H1 (cell line): ENCODE results near the gene DVL2. TPM values are rescaled to one million over a fixed set of nuclear protein-coding genes. Genes with fewer than 3 reads are reported as not detected.

Experiments
- CTCF ChIA-PET: fragments of 300-600 bp; sonication (Branson Sonifier 250); formaldehyde crosslinking; loops from one replicate; lab custom pipeline; 2021; ENCODE audit not compliant: partially characterized antibody; lab: Charles Lee
- POLR2A ChIA-PET: fragments of 300-600 bp; sonication (Branson Sonifier 250); formaldehyde crosslinking; loops from one replicate; lab custom pipeline; 2021; ENCODE audit warnings: inconsistent platforms; ENCODE audit not compliant: partially characterized antibody; lab: Charles Lee
- DNase-seq, 2 experiments: peaks; one replicate each; pipeline versions ENCODE4 v3.0.0 to v3.0.0-alpha.2; 2010 to 2022; ENCODE audit warnings: low spot score in 2 of 2, low read depth in 1 of 2, mixed read lengths in 1 of 2
- FAIRE-seq: peaks from 2 replicates; lab custom pipeline; 2011; peaks lifted over from hg19 to GRCh38; lab: Jason Lieb, UNC
- H2AFZ ChIP-seq: 2 replicates; pipeline ENCODE4 v1.8.1; 2012; ENCODE audit warnings: low read length, inconsistent platforms
- H2AK5ac ChIP-seq: 2 replicates; pipeline ENCODE4 v1.6.1; 2013; ENCODE audit warnings: low read depth, low read length
- H2BK120ac ChIP-seq: replicated peaks from 2 replicates; pipeline ENCODE3; 2013; ENCODE audit warnings: low read depth, low read length, inconsistent platforms
- H2BK12ac ChIP-seq: 2 replicates; pipeline ENCODE4 v1.6.1; 2013; ENCODE audit warnings: low read depth, low read length
- H2BK15ac ChIP-seq: 2 replicates; pipeline ENCODE4 v1.6.1; 2013; ENCODE audit warnings: low read length
- H2BK20ac ChIP-seq: 2 replicates; pipeline ENCODE4 v1.6.1; 2013; ENCODE audit warnings: low read length
- H2BK5ac ChIP-seq: 2 replicates; pipeline ENCODE4 v1.6.1; 2013; ENCODE audit warnings: low read depth, low read length
- H3K14ac ChIP-seq: 2 replicates; pipeline ENCODE4 v1.6.1; 2013; ENCODE audit warnings: inconsistent platforms; ENCODE audit not compliant: insufficient read length
- H3K18ac ChIP-seq: 2 replicates; pipeline ENCODE4 v1.6.1; 2013; ENCODE audit warnings: low read length; ENCODE audit errors: extremely low read depth
- H3K23ac ChIP-seq: 2 replicates; pipeline ENCODE4 v1.6.1; 2013; ENCODE audit warnings: inconsistent platforms; ENCODE audit not compliant: insufficient read length
- H3K23me2 ChIP-seq: 2 replicates; pipeline ENCODE4 v1.6.1; 2013; ENCODE audit warnings: low read depth, low read length
- H3K27ac ChIP-seq: 2 replicates; pipeline ENCODE4 v1.6.1; 2011; ENCODE audit warnings: low read depth, low read length, inconsistent platforms
- H3K27me3 ChIP-seq, 4 experiments: replicated peaks in 1 of 4; 1 replicate in 1 of 4; 2 replicates in 3 of 4; pipeline versions ENCODE4 v1.6.1 to v1.8.1; 2011 to 2013; ENCODE audit warnings: low read length in 3 of 4, mild to moderate bottlenecking in 3 of 4, inconsistent platforms in 2 of 4, mixed read lengths in 2 of 4, moderate library complexity in 1 of 4; ENCODE audit not compliant: control insufficient read depth in 3 of 4, insufficient read depth in 3 of 4; ENCODE audit errors: extremely low read depth in 1 of 4
- H3K36me3 ChIP-seq, 4 experiments: 2 replicates each; pipeline versions ENCODE4 v1.6.1 to v1.8.1; 2011 to 2013; ENCODE audit warnings: mild to moderate bottlenecking in 4 of 4, low read length in 3 of 4, moderate library complexity in 2 of 4, control low read depth in 1 of 4, inconsistent platforms in 1 of 4; ENCODE audit not compliant: insufficient read depth in 4 of 4, control insufficient read depth in 2 of 4
- H3K4ac ChIP-seq: replicated peaks from 2 replicates; pipeline ENCODE3; 2013; ENCODE audit warnings: low read length, low read depth, mixed read lengths, inconsistent platforms; ENCODE audit not compliant: insufficient read length
- H3K4me1 ChIP-seq, 4 experiments: replicated peaks in 1 of 4; 1 replicate in 1 of 4; 2 replicates in 3 of 4; pipeline versions ENCODE4 v1.6.1 to v1.8.1; 2011 to 2013; ENCODE audit warnings: low read length in 3 of 4, inconsistent platforms in 2 of 4, mixed read lengths in 1 of 4; ENCODE audit not compliant: insufficient read depth in 4 of 4, control insufficient read depth in 3 of 4
- H3K4me2 ChIP-seq, 2 experiments: 2 replicates each; pipeline versions ENCODE4 v1.6.1 to v1.8.1; 2011 to 2013; ENCODE audit warnings: low read depth in 2 of 2, low read length in 2 of 2, control low read depth in 1 of 2, inconsistent platforms in 1 of 2, mild to moderate bottlenecking in 1 of 2; ENCODE audit not compliant: insufficient read depth in 1 of 2
- H3K4me3 ChIP-seq, 4 experiments: fragments of 200-600, 300-600 bp in 1 of 4; sonication (generic), shearing (Covaris generic), sonication (Bioruptor Twin) in 1 of 4; 2 replicates each; pipeline versions ENCODE4 v1.5.1 to v1.8.1; 2011 to 2016; ENCODE audit warnings: low read length in 4 of 4, low read depth in 3 of 4, control low read depth in 2 of 4, inconsistent platforms in 2 of 4, mild to moderate bottlenecking in 2 of 4, mixed read lengths in 1 of 4, moderate library complexity in 1 of 4; ENCODE audit not compliant: insufficient read depth in 2 of 4; ENCODE audit errors: extremely low read depth in 1 of 4
- H3K56ac ChIP-seq: replicated peaks from 2 replicates; pipeline ENCODE3; 2013; ENCODE audit warnings: low read depth, mild to moderate bottlenecking, mixed read lengths, low read length, inconsistent platforms; ENCODE audit not compliant: insufficient read length
- H3K79me1 ChIP-seq: 2 replicates; pipeline ENCODE4 v1.6.1; 2013; ENCODE audit warnings: low read depth, low read length, control low read depth
- H3K79me2 ChIP-seq, 2 experiments: 2 replicates each; pipeline versions ENCODE4 v1.6.1 to v1.8.1; 2012 to 2013; ENCODE audit warnings: low read length in 2 of 2, mild to moderate bottlenecking in 2 of 2, inconsistent platforms in 1 of 2; ENCODE audit not compliant: insufficient read depth in 2 of 2, control insufficient read depth in 1 of 2
- H3K9ac ChIP-seq, 4 experiments: replicated peaks in 1 of 4; 1 replicate in 1 of 4; 2 replicates in 3 of 4; pipeline versions ENCODE4 v1.6.1 to v1.8.1; 2011 to 2013; ENCODE audit warnings: low read depth in 3 of 4, low read length in 3 of 4, control low read depth in 2 of 4, mild to moderate bottlenecking in 2 of 4, moderate library complexity in 2 of 4, inconsistent platforms in 1 of 4; ENCODE audit errors: extremely low read depth in 1 of 4
- H3K9me3 ChIP-seq, 2 experiments: 2 replicates each; pipeline versions ENCODE4 v1.6.1 to v1.8.1; 2012 to 2013; ENCODE audit warnings: mild to moderate bottlenecking in 2 of 2, moderate library complexity in 2 of 2, control low read depth in 1 of 2, inconsistent platforms in 1 of 2, low read depth in 1 of 2, low read length in 1 of 2, mixed read lengths in 1 of 2; ENCODE audit not compliant: insufficient read depth in 2 of 2
- H4K20me1 ChIP-seq, 2 experiments: replicated peaks in 1 of 2; 2 replicates each; pipeline versions ENCODE3 to v1.8.1; 2011 to 2013; ENCODE audit warnings: inconsistent platforms in 2 of 2, low read length in 2 of 2, mild to moderate bottlenecking in 1 of 2; ENCODE audit not compliant: insufficient read depth in 2 of 2, control insufficient read depth in 1 of 2
- H4K5ac ChIP-seq: 2 replicates; pipeline ENCODE4 v1.6.1; 2013; ENCODE audit warnings: low read length, low read depth, mixed read lengths, inconsistent platforms; ENCODE audit not compliant: insufficient read length
- H4K8ac ChIP-seq: 2 replicates; pipeline ENCODE4 v1.8.0; 2013; ENCODE audit warnings: mild to moderate bottlenecking, moderate library complexity, low read length, inconsistent platforms; ENCODE audit not compliant: insufficient read depth; ENCODE audit errors: extremely low read depth
- H4K91ac ChIP-seq: replicated peaks from 2 replicates; pipeline ENCODE3; 2013; ENCODE audit warnings: low read length, mixed read lengths, inconsistent platforms; ENCODE audit not compliant: insufficient read length
- BACH1 ChIP-seq: IDR thresholded peaks from 2 replicates; pipeline ENCODE4 v1.6.1; 2012; ENCODE audit warnings: low read length, improper control_type of control experiment
- NANOG ChIP-seq: IDR thresholded peaks from 2 replicates; pipeline ENCODE4 v1.6.1; 2011; ENCODE audit warnings: low read length, low read depth, mild to moderate bottlenecking, inconsistent platforms; ENCODE audit not compliant: insufficient read depth, poor library complexity, severe bottlenecking
- RNF2 ChIP-seq: fragments of 200-900, 300-1000 bp; sonication (generic); IDR thresholded peaks from 2 replicates; pipeline ENCODE4 v1.7.1; 2016; ENCODE audit warnings: borderline replicate concordance, low read depth, mild to moderate bottlenecking, antibody characterized with exemption, low read length; ENCODE audit not compliant: poor library complexity, severe bottlenecking; ENCODE audit errors: missing control alignments
- SIN3A ChIP-seq, 2 experiments: IDR thresholded peaks in 1 of 2; conservative IDR thresholded peaks in 1 of 2; 2 replicates each; pipeline ENCODE4 v1.6.1; 2011 to 2012; ENCODE audit warnings: low read length in 2 of 2, improper control_type of control experiment in 1 of 2, low read depth in 1 of 2, mild to moderate bottlenecking in 1 of 2
- WGBS, 2 experiments: shearing (Covaris generic) in 1 of 2; methylation state at CpG; one replicate each; pipeline versions ENCODE4 v1.1.6 to v1.1.7; 2013 to 2015; ENCODE audit warnings: low lambda C conversion rate in 2 of 2, mixed read lengths in 2 of 2, inconsistent platforms in 1 of 2, low coverage in 1 of 2, missing lambda C conversion rate in 1 of 2; ENCODE audit not compliant: insufficient replicate concordance in 2 of 2, insufficient coverage in 1 of 2, insufficient read length in 1 of 2; ENCODE audit errors: extremely low coverage in 1 of 2, missing lambda C conversion rate in 1 of 2; 5-methylcytosine and 5-hydroxymethylcytosine counted together
- polyA plus RNA-seq, 7 experiments: library from polyadenylated mRNA; depleted of rRNA in 3 of 7; stranded (reverse) in 5 of 7; unstranded in 2 of 7; fragments of >200 nt in 5 of 7; fragments of 200-250 nt in 2 of 7; gene quantifications; 1 replicate in 5 of 7; 2 replicates in 1 of 7; 4 replicates in 1 of 7; pipeline versions ENCODE4 v1.2.1 to v1.2.3, GENCODE V29; 2011 to 2013; ENCODE audit warnings: missing spikeins in 2 of 7, mixed read lengths in 2 of 7
- total RNA-seq: library from RNA; stranded (reverse); fragmentation: NEBNext Ultra II Directional; extraction: Animal tissue kit (Norgen Biotek cat#: 25700); gene quantifications from 2 replicates; pipeline ENCODE4 v1.2.1, GENCODE V29; 2021

Gene DVL2
- total and polyA plus RNA-seq, 2 of the 8 experiments (the other 6 are each of a cell fraction or from before 2014, with no cell fraction given): 19.0 to 59.6 TPM

DNA sequence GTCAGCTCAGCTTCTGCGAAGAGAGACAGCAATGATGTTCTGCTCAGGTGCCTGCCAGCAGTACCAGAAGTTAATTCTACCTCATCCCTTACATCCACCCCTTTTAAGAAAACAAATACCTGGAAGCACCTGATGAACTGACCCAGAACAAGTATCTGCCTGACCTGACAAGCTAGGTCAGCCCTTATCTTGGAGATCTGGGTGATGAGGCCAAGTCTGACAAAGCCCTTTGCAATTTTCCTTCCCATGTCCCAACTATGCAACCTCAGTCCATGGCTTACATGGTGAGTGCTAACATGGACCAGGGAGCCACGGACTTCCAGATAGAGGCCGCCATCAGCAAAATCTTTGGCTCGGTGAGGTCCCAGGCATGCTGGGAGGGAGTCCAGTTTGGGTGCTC is 10.9 kb downstream of the DVL2 start:
- Histone ChIP-seq H3K79me2 (no peaks in the 10 kb centered on the region), H3K9me3 (no peaks in the 10 kb centered on the region), H3K36me3 (peaks cover 24 to 61% (median 50%) of the 10 kb centered on the region in 4 experiments), H3K4me2 (no peak overlapping the region), H2BK120ac (no peak overlapping the region), H3K79me1 (no peaks in the 10 kb centered on the region), H4K91ac (no peak overlapping the region), H2BK12ac (no peak overlapping the region), H4K8ac (no peak overlapping the region), H2AK5ac (no peak overlapping the region), H3K4me1 (peaks cover 0 to 12% (median 7%) of the 10 kb centered on the region in 4 experiments; a peak in 5 of 7 replicates), H3K18ac (no peak overlapping the region), H3K23ac (no peak overlapping the region), H4K5ac (no peak overlapping the region), H3K27ac (no peak overlapping the region), H4K20me1 (peaks cover 14 to 34% of the 10 kb centered on the region in 2 experiments), H2AFZ (no peak overlapping the region), H3K9ac (no peak overlapping the region), H3K56ac (no peak overlapping the region), H2BK20ac (no peak overlapping the region), H2BK5ac (no peak overlapping the region), H3K14ac (no peak overlapping the region), H3K4ac (no peak overlapping the region), H3K23me2 (peaks cover 5% of the 10 kb centered on the region; the same call in 1 of the 2 replicates), H3K27me3 (no peaks in the 10 kb centered on the region), H2BK15ac (no peak overlapping the region), H3K4me3 (no peak overlapping the region)
- no peak for FAIRE-seq
- ChIA-PET POLR2A (interaction anchor here (0.9 to 10.7 kb wide), 5 partner anchors 10 to 90 kb away, joined by 3 to 386 read pairs (median 15); partner anchors contain the start of genes CTDNEP1, DVL2, ELP5 and GABARAP), CTCF (interaction anchor here (1.1 to 1.6 kb wide), 3 partner anchors 11 to 85 kb away, joined by 3 to 4 read pairs (median 3); partner anchors contain the start of gene DVL2)
- 88% methylated on average over 4 of the region's 4 CpGs; no CpG with 5 or more reads in 1 of the 2 experiments for WGBS, 2 experiments
- DNase-seq: no peak
- TF ChIP-seq BACH1 (no peak), NANOG (no peak), SIN3A (conservative IDR thresholded peaks at IDR 0.05 in 1 of 2, IDR thresholded peaks at IDR 0.05 in 1 of 2; ENCODE audit: low read depth in 1 of 2, low read length in 2 of 2) (no peak), RNF2 (no peak)
